CD4-positive, alpha-beta T cell (primary cell): ENCODE data around the gene MYH7B. TPM values are rescaled to one million over a fixed set of nuclear protein-coding genes. Genes with fewer than 3 reads are reported as not detected.
A peak's percentile ranks its signal among the peaks of the same experiment; 100 is the strongest.

Source experiments
- ATAC-seq: fragments of 200-7000 bp; cut with Tn5 transposase; one replicate; pipeline ENCODE4 v1.10.0; 2022; ENCODE audit warnings: mild to moderate bottlenecking; ENCODE audit not compliant: poor library complexity
- CTCF ChIA-PET: fragments of 350-600 bp; sonication (Branson Sonifier 250); formaldehyde crosslinking; loops from one replicate; lab custom pipeline; 2021; ENCODE audit warnings: antibody characterized with exemption, inconsistent platforms; lab: Charles Lee
- POLR2A ChIA-PET: fragments of 350-600 bp; sonication (Branson Sonifier 250); formaldehyde crosslinking; loops from one replicate; lab custom pipeline; 2021; ENCODE audit warnings: antibody characterized with exemption, inconsistent platforms; lab: Charles Lee
- DNase-seq, 14 experiments: peaks; one replicate each; pipeline ENCODE4 v3.0.0-alpha.2; 2013 to 2020; ENCODE audit warnings: mixed read lengths in 2 of 14
- H3K27ac ChIP-seq, 2 donors: one replicate each; pipeline versions ENCODE4 v1.5.1 to v1.7.0; 2013; ENCODE audit warnings: low read length in 2 of 2, low read depth in 1 of 2, mild to moderate bottlenecking in 1 of 2
- H3K27me3 ChIP-seq, 2 experiments: 1 replicate in 1 of 2; 2 replicates in 1 of 2; pipeline versions ENCODE4 v1.6.1 to v1.7.0; 2013; ENCODE audit warnings: low read length in 2 of 2, control low read depth in 1 of 2, mild to moderate bottlenecking in 1 of 2, moderate library complexity in 1 of 2; ENCODE audit not compliant: insufficient read depth in 2 of 2, control insufficient read depth in 1 of 2
- H3K36me3 ChIP-seq: one replicate; pipeline ENCODE4 v1.6.1; 2013; ENCODE audit warnings: low read length, control low read depth; ENCODE audit not compliant: insufficient read depth
- H3K4me1 ChIP-seq: one replicate; pipeline ENCODE4 v1.6.1; 2013; ENCODE audit warnings: low read length, control low read depth; ENCODE audit not compliant: insufficient read depth
- H3K4me3 ChIP-seq: one replicate; pipeline ENCODE4 v1.5.1; 2013; ENCODE audit warnings: mild to moderate bottlenecking, low read length, moderate library complexity
- H3K9me3 ChIP-seq, 2 experiments: 1 replicate in 1 of 2; 2 replicates in 1 of 2; pipeline versions ENCODE4 v1.6.1 to v1.7.0; 2013; ENCODE audit warnings: low read length in 2 of 2, mild to moderate bottlenecking in 2 of 2, control low read depth in 1 of 2, moderate library complexity in 1 of 2; ENCODE audit not compliant: control insufficient read depth in 1 of 2, insufficient read depth in 1 of 2
- H3K27ac Mint-ChIP-seq: one replicate; pipeline ENCODE4 v1.8.0; 2020; ENCODE audit warnings: mixed read lengths
- H3K27me3 Mint-ChIP-seq: one replicate; pipeline ENCODE4 v1.8.0; 2021; ENCODE audit warnings: mixed read lengths
- H3K36me3 Mint-ChIP-seq: one replicate; pipeline ENCODE4 v1.8.0; 2021; ENCODE audit warnings: low read depth, mixed read lengths
- H3K4me1 Mint-ChIP-seq: one replicate; pipeline ENCODE4 v1.8.0; 2021; ENCODE audit warnings: low read depth, mixed read lengths
- H3K4me3 Mint-ChIP-seq: one replicate; pipeline ENCODE4 v1.8.0; 2020; ENCODE audit warnings: mild to moderate bottlenecking, mixed read lengths
- H3K9me3 Mint-ChIP-seq: one replicate; pipeline ENCODE4 v1.8.0; 2020; ENCODE audit warnings: mixed read lengths
- CTCF ChIP-seq: fragments of 200-600 bp; IDR thresholded peaks from one replicate; pipeline ENCODE4 v1.8.0; 2022; ENCODE audit warnings: antibody characterized with exemption, mild to moderate bottlenecking
- intact Hi-C, 2 experiments: fragments of 100-400 bp; cut with DNase I in 1 of 2; cut with micrococcal nuclease in 1 of 2; formaldehyde crosslinking; loops; one replicate each; pipeline versions ENCODE4 v1.15.1 to v1.9.0; 2023 to 2025; cut with DNase I, micrococcal nuclease
- total RNA-seq, 174 experiments: library from RNA in 2 of 174; stranded (reverse) in 2 of 174; gene quantifications; one replicate each; pipeline ENCODE4 v1.2.3 and lab custom pipeline; 2021 to 2026

MYH7B gene
- total RNA-seq, 2 experiments from 2014 or later = 0.53 to 0.58 TPM

GRCh38 chr20:35000311-35000921 lies 44.7 kb downstream of the MYH7B start:
- H3K36me3 ChIP-seq = peaks cover 81% of the 10 kb centered on the region
- CTCF ChIA-PET = interaction anchor here (0.6 kb wide), 1 partner anchor 95 kb away, joined by 3 read pairs; no protein-coding TSS in a partner anchor

GRCh38 chr20:35000922-35001595 lies 45.4 kb downstream of the MYH7B start:
- Histone ChIP-seq H3K27me3 (no peaks in the 10 kb centered on the region), H3K9me3 (no peaks in the 10 kb centered on the region), H3K4me3 (no peak overlapping the region), H3K4me1 (no peaks in the 10 kb centered on the region), H3K27ac (no peak overlapping the region), H3K36me3 (peaks cover 82% of the 10 kb centered on the region)
- intact Hi-C loops = no loop called here
- H3K4me3 Mint-ChIP-seq = no peak overlapping the region
- H3K36me3 Mint-ChIP-seq = peaks cover 80% of the 10 kb centered on the region
- POLR2A ChIA-PET = interaction anchor here (1.0 kb wide), 1 partner anchor 45 kb away, joined by 3 read pairs; no protein-coding TSS in a partner anchor
- H3K9me3 Mint-ChIP-seq = no peaks in the 10 kb centered on the region
- CTCF ChIA-PET = no interaction called here
- no peak overlapping the region for H3K27ac Mint-ChIP-seq
- ATAC-seq = no peak
- no peak for TF ChIP-seq CTCF
- H3K4me1 Mint-ChIP-seq = no peaks in the 10 kb centered on the region
- no peaks in the 10 kb centered on the region for H3K27me3 Mint-ChIP-seq
- DNase-seq = no peak

More at GRCh38 chr20:35000311-35000921, 44.7 kb downstream of the MYH7B start:
- Histone ChIP-seq H3K27me3 (no peaks in the 10 kb centered on the region), H3K4me3 (no peak overlapping the region), H3K9me3 (no peaks in the 10 kb centered on the region), H3K4me1 (no peaks in the 10 kb centered on the region), H3K27ac (no peak overlapping the region)
- Mint-ChIP-seq H3K4me3 (no peak overlapping the region), H3K27me3 (no peaks in the 10 kb centered on the region), H3K27ac (no peak overlapping the region), H3K9me3 (no peaks in the 10 kb centered on the region), H3K4me1 (no peaks in the 10 kb centered on the region), H3K36me3 (peaks cover 75% of the 10 kb centered on the region)
- TF ChIP-seq CTCF = no peak
- DNase-seq = no peak
- POLR2A ChIA-PET = no interaction called here
- intact Hi-C loops = no loop called here
- ATAC-seq = no peak

GRCh38 chr20:35001596-35002362 lies 46.1 kb downstream of the MYH7B start:
- intact Hi-C loops = no loop called here
- TF ChIP-seq CTCF = no peak
- Histone ChIP-seq H3K27me3 (no peaks in the 10 kb centered on the region), H3K4me1 (no peaks in the 10 kb centered on the region), H3K27ac (no peak overlapping the region), H3K36me3 (peaks cover 84% of the 10 kb centered on the region), H3K4me3 (no peak overlapping the region), H3K9me3 (no peaks in the 10 kb centered on the region)
- ChIA-PET POLR2A (interaction anchor here (1.0 kb wide), 1 partner anchor 44 kb away, joined by 3 read pairs; no protein-coding TSS in a partner anchor), CTCF (no interaction called here)
- Mint-ChIP-seq H3K4me3 (no peak overlapping the region), H3K9me3 (no peaks in the 10 kb centered on the region), H3K4me1 (no peaks in the 10 kb centered on the region), H3K27ac (no peak overlapping the region), H3K27me3 (no peaks in the 10 kb centered on the region), H3K36me3 (peaks cover 80% of the 10 kb centered on the region)
- ATAC-seq (no peak), DNase-seq (peak in 1 of 14 experiments; percentile 15)
